Measurements from ENCODE around the gene SORCS1.
"Not testable (repeated sequence)": the region's sequence is repeated elsewhere in the genome, so short reads cannot be mapped to it uniquely, and the experiment has no call there.

The SORCS1 gene

GRCh38 chr10:106947643-106948042 lies 216.9 kb downstream of the SORCS1 start:
- DNase-seq (ENCODE audit: low read depth in 3 of 3) = no peak

- no peak for DNase-seq (ENCODE audit: low read depth in 3 of 3)
These were observed 222.4 kb downstream of the SORCS1 start for GRCh38 chr10:106942035-106942662.

DNA sequence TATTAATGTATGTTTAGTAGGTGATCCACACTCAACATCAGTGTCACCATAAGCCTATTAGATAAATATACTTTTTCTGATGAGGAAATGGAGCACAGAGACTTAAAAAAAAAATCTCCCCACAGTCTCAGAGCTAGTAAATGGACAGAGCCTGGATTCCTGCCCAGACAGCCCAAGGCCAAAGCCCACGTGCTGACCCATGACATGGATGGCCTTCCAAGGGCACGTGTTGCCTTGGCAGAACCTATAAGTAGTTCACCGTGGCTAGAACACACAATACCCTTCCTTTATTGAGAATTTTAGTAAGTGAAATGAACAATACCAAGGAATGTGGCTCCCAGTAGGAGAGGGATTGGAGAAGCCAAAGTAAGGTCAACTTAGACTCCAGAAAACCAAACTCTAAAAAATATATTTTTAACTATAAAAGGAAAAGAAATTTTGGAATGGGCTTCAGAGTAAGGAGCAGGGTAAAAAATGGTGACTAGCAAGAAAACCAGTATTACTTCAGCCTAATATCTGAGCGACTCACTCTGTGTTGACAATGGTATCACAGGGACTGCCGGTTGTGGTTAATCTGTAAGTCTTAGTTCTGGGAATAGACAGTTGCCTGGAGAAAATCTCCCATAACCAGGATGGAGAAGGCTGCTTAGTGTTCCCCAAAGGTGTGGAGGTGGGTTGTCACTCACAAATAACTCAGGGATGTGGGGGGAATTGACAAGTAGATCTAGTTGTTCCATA lies 223.0 kb downstream of the SORCS1 start:
- DNase-seq (ENCODE audit: low read depth in 3 of 3) = no peak

DNA sequence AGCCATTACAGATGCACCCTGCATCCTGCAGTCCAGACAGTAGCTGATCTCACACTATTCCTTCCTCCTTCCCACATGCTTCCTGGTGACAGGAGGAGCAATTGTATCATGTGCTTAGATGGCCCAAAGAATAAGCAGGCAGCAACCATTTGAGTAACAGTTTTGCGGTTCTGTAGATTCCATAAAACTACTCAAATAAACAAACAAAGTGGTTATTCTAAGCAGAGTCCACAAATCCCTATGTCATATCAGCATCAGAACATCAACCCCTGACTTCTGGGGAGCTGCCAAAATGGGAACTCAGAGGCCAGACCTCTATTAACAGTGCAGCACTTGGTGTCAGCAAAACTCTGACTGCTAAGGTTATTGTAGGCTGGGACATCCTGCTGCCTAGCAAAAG lies 226.0 kb downstream of the SORCS1 start:
- no peak for DNase-seq (ENCODE audit: low read depth in 3 of 3)

GRCh38 chr10:106935978-106936451 lies 228.5 kb downstream of the SORCS1 start:
- no peak for DNase-seq (ENCODE audit: low read depth in 3 of 3)

- no peak for DNase-seq (ENCODE audit: low read depth in 3 of 3)
These were observed 232.7 kb downstream of the SORCS1 start for GRCh38 chr10:106931853-106932249.

GRCh38 chr10:106931159-106931852 lies 233.2 kb downstream of the SORCS1 start:
- DNase-seq (ENCODE audit: low read depth in 3 of 3) = no peak

- DNase-seq (ENCODE audit: low read depth in 3 of 3) = no peak
These were observed 233.8 kb downstream of the SORCS1 start for GRCh38 chr10:106930751-106931150.

GRCh38 chr10:106929291-106929895 lies 235.1 kb downstream of the SORCS1 start:
- DNase-seq (ENCODE audit: low read depth in 3 of 3) = no peak

- DNase-seq (ENCODE audit: low read depth in 3 of 3) = not testable (repeated sequence)
These were observed 236.4 kb downstream of the SORCS1 start for GRCh38 chr10:106928151-106928550.

GRCh38 chr10:106925191-106925590 lies 239.3 kb downstream of the SORCS1 start:
- DNase-seq (ENCODE audit: low read depth in 3 of 3) = no peak

DNA sequence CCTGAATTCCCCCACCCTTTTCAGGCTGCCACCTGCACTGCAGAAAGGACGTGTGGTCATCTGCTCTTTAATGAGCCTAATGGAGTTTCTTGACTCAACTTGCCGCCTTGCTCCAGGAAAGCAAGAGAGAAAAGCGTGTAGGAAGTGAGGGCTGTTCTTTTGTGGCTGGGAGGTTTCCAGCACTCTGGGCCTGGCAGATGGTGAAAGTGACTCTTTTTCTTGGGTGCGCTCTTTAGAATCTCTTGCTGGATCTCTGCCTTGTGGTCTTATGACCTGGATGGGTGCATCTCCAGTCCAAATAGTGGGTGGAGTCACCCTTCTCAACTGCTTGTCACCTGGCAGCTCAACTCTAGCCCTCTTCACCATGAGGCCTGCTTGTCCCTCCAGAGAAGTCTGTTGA lies 244.0 kb downstream of the SORCS1 start:
- DNase-seq (ENCODE audit: low read depth in 3 of 3) = no peak

DNA sequence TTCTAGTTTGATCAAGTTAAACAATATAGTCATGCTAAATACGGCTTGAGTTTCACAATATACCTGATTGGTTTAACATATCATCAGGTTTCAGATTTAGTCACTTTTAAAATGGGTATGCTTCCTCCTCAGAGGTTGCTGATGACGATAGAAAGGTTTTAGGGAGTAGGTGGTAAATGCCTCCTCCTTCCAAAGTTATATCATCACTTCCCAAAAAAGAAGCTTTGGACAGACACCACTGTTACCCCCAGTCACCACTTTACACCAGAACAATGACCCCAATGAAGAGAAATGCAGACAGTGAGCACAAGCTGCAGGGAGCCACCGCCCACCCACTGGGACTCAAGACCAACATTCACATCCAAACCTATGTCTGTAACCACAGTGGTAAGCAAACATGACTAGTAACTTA lies 244.6 kb downstream of the SORCS1 start:
- no peak for DNase-seq (ENCODE audit: low read depth in 3 of 3)

GRCh38 chr10:106917452-106918055 lies 247.0 kb downstream of the SORCS1 start:
- DNase-seq (ENCODE audit: low read depth in 3 of 3) = no peak

GRCh38 chr10:106914016-106914415 lies 250.5 kb downstream of the SORCS1 start:
- no peak for DNase-seq (ENCODE audit: low read depth in 3 of 3)

GRCh38 chr10:106913348-106913747 lies 251.2 kb downstream of the SORCS1 start:
- no peak for DNase-seq (ENCODE audit: low read depth in 3 of 3)

- no peak for DNase-seq (ENCODE audit: low read depth in 3 of 3)
These were observed 253.4 kb downstream of the SORCS1 start for GRCh38 chr10:106911096-106911495.

DNA sequence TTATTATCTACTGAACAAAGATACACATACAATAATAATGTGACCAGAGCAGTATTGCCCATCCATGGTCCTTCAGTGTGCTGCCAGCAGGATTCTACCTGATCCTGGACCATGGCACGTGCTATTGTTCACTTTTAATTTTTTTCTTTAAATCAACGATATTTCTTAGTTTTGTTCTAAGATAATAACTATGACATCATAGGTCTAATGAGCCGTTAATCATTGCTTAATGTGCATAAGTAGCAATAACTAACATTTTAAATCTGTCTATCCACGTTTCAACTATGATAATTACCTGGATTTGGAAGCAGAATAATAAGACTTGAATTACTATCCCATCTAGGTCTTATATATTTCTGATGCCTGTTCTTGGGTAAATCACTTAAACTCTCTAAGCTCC lies 253.8 kb downstream of the SORCS1 start:
- DNase-seq (ENCODE audit: low read depth in 3 of 3) = no peak

DNA sequence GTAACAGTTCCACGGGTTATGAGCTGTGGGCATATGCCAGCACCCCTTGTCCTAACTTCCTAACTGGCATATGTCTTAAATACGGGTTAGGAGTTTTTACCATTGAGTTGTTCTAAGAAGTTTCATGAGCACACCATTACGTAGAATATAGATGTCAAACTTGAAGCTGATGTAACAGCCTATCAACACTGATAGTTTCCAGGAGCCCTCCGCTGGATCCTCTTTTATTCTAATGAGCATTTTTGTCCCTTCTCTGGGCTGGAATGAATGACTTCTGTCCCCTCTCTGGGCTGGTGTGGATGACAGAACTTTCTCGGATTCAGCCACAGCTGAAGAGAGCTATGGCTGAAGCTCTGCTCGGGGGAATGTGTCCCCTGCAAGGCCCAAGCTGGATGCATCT lies 256.3 kb downstream of the SORCS1 start:
- DNase-seq (ENCODE audit: low read depth in 3 of 3) = no peak

- no peak for DNase-seq (ENCODE audit: low read depth in 3 of 3)
These were observed 260.3 kb downstream of the SORCS1 start for GRCh38 chr10:106904209-106904608.

GRCh38 chr10:106903180-106903579 lies 261.3 kb downstream of the SORCS1 start:
- no peak for DNase-seq (ENCODE audit: low read depth in 3 of 3)
